K562 (cell line): ENCODE results near the gene PTPN1. TPM values are rescaled to one million over a fixed set of nuclear protein-coding genes. Genes with fewer than 3 reads are reported as not detected.

Source experiments
- BRD4 ChIP-seq: fragments of 200-600 bp; sonication (generic); IDR thresholded peaks from 2 replicates; pipeline ENCODE4 v1.6.1; 2017; ENCODE audit warnings: inconsistent platforms
- CCAR2 ChIP-seq: fragments of 200-400 bp; formaldehyde crosslinking; IDR thresholded peaks from 2 replicates; pipeline ENCODE4 v1.6.1; 2017; ENCODE audit warnings: mild to moderate bottlenecking, low read depth, low read length
- KHSRP ChIP-seq: fragments of 450-650 bp; IDR thresholded peaks from 2 replicates; pipeline ENCODE4 v1.6.1; 2017
- PTRF ChIP-seq: fragments of 450-650 bp; IDR thresholded peaks from 2 replicates; pipeline ENCODE4 v1.6.1; 2016; ENCODE audit warnings: mild to moderate bottlenecking, missing genetic modification characterization, missing compliant biosample characterization
- ZNF778 ChIP-seq: fragments of 450-650 bp; formaldehyde crosslinking; IDR thresholded peaks from 2 replicates; pipeline ENCODE4 v1.4.0; 2020; ENCODE audit warnings: mild to moderate bottlenecking, moderate library complexity
- polyA plus RNA-seq, 8 experiments: library from polyadenylated mRNA; depleted of rRNA in 4 of 8; stranded (reverse) in 5 of 8; unstranded in 3 of 8; fragments of >200 nt; fragmentation: Nextera tagmentation in 2 of 8; fragmentation: Illumina TruSeq in 1 of 8; extraction: Ambion mirVana in 2 of 8; extraction: Trizol in 1 of 8; gene quantifications; 2 replicates each; pipeline versions ENCODE4 v1.2.1 to v1.2.3, GENCODE V29; 2011 to 2014; ENCODE audit warnings: inconsistent platforms in 1 of 8, missing spikeins in 1 of 8
- total RNA-seq, 7 experiments: library from RNA; depleted of rRNA in 6 of 7; stranded (reverse); fragments of >200 nt in 6 of 7; fragmentation: Illumina TruSeq in 2 of 7; extraction: Trizol in 2 of 7; gene quantifications; 2 replicates each; pipeline versions ENCODE4 v1.2.1 to v1.2.3, GENCODE V29; 2011 to 2021; ENCODE audit warnings: low replicate concordance in 1 of 7
- TF ChIP-seq, protein P1 (sequence below): fragments of 450-650 bp; IDR thresholded peaks from 2 replicates; pipeline ENCODE4 v1.6.1; 2016; ENCODE audit warnings: mild to moderate bottlenecking, moderate library complexity
- TF ChIP-seq, protein P2 (sequence below): sonication (generic); formaldehyde crosslinking; IDR thresholded peaks from 2 replicates; pipeline ENCODE4 v1.8.1; 2023; ENCODE audit warnings: mild to moderate bottlenecking, missing genetic modification reagents
- TF ChIP-seq, protein P3 (sequence below): fragments of 250-450 bp; sonication (Bioruptor Pico); IDR thresholded peaks from 2 replicates; pipeline ENCODE4 v1.8.0; 2021; ENCODE audit warnings: moderate library complexity, mild to moderate bottlenecking, inconsistent platforms
- TF ChIP-seq, protein P4 (sequence below): IDR thresholded peaks from 2 replicates; pipeline ENCODE4 v1.6.1; 2011; ENCODE audit warnings: borderline replicate concordance, low read depth, mild to moderate bottlenecking, moderate library complexity, low read length; ENCODE audit not compliant: insufficient read depth, poor library complexity, severe bottlenecking

Gene PTPN1
- total and polyA plus RNA-seq, 9 of the 15 experiments (the other 6 are each of a cell fraction or from before 2014, with no cell fraction given), result 11.0 to 85.3 (median 54.0) TPM

DNA sequence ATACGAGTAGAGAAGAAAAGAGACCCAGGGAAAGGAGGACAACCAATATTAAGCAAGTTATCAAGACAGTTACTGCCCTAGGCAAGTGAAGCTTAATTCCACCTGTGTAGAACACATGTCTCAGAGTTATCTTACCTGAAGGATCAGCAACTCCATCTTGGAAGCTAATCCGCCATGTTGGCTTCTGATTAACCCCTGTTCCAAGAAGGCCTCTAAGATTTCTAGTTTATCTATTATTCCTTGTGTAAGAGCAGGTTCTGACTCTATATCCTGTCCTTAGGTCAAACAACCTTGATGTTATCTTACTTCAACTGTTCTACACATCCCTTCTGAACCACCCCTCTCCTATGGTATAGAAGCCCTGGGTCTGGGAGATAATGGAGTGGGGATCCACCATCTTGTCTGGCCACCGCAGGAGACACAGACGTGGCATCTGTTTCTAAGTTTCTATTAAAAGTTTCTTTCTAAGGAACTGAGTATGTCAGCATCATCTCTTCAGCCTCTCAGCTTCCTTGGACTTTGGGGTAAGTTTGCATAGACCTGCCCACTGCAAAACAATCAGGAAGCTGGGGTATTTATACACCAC lies 27.7 kb upstream of the PTPN1 start (continued):
- TF ChIP-seq, protein P1, sequence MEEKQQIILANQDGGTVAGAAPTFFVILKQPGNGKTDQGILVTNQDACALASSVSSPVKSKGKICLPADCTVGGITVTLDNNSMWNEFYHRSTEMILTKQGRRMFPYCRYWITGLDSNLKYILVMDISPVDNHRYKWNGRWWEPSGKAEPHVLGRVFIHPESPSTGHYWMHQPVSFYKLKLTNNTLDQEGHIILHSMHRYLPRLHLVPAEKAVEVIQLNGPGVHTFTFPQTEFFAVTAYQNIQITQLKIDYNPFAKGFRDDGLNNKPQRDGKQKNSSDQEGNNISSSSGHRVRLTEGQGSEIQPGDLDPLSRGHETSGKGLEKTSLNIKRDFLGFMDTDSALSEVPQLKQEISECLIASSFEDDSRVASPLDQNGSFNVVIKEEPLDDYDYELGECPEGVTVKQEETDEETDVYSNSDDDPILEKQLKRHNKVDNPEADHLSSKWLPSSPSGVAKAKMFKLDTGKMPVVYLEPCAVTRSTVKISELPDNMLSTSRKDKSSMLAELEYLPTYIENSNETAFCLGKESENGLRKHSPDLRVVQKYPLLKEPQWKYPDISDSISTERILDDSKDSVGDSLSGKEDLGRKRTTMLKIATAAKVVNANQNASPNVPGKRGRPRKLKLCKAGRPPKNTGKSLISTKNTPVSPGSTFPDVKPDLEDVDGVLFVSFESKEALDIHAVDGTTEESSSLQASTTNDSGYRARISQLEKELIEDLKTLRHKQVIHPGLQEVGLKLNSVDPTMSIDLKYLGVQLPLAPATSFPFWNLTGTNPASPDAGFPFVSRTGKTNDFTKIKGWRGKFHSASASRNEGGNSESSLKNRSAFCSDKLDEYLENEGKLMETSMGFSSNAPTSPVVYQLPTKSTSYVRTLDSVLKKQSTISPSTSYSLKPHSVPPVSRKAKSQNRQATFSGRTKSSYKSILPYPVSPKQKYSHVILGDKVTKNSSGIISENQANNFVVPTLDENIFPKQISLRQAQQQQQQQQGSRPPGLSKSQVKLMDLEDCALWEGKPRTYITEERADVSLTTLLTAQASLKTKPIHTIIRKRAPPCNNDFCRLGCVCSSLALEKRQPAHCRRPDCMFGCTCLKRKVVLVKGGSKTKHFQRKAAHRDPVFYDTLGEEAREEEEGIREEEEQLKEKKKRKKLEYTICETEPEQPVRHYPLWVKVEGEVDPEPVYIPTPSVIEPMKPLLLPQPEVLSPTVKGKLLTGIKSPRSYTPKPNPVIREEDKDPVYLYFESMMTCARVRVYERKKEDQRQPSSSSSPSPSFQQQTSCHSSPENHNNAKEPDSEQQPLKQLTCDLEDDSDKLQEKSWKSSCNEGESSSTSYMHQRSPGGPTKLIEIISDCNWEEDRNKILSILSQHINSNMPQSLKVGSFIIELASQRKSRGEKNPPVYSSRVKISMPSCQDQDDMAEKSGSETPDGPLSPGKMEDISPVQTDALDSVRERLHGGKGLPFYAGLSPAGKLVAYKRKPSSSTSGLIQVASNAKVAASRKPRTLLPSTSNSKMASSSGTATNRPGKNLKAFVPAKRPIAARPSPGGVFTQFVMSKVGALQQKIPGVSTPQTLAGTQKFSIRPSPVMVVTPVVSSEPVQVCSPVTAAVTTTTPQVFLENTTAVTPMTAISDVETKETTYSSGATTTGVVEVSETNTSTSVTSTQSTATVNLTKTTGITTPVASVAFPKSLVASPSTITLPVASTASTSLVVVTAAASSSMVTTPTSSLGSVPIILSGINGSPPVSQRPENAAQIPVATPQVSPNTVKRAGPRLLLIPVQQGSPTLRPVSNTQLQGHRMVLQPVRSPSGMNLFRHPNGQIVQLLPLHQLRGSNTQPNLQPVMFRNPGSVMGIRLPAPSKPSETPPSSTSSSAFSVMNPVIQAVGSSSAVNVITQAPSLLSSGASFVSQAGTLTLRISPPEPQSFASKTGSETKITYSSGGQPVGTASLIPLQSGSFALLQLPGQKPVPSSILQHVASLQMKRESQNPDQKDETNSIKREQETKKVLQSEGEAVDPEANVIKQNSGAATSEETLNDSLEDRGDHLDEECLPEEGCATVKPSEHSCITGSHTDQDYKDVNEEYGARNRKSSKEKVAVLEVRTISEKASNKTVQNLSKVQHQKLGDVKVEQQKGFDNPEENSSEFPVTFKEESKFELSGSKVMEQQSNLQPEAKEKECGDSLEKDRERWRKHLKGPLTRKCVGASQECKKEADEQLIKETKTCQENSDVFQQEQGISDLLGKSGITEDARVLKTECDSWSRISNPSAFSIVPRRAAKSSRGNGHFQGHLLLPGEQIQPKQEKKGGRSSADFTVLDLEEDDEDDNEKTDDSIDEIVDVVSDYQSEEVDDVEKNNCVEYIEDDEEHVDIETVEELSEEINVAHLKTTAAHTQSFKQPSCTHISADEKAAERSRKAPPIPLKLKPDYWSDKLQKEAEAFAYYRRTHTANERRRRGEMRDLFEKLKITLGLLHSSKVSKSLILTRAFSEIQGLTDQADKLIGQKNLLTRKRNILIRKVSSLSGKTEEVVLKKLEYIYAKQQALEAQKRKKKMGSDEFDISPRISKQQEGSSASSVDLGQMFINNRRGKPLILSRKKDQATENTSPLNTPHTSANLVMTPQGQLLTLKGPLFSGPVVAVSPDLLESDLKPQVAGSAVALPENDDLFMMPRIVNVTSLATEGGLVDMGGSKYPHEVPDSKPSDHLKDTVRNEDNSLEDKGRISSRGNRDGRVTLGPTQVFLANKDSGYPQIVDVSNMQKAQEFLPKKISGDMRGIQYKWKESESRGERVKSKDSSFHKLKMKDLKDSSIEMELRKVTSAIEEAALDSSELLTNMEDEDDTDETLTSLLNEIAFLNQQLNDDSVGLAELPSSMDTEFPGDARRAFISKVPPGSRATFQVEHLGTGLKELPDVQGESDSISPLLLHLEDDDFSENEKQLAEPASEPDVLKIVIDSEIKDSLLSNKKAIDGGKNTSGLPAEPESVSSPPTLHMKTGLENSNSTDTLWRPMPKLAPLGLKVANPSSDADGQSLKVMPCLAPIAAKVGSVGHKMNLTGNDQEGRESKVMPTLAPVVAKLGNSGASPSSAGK, result peak; percentile 55
- TF ChIP-seq KHSRP (no peak), BRD4 (no peak; the same call in 1 of the 2 replicates), CCAR2 (no peak), ZNF778 (no peak), PTRF (tag) (peak; percentile 83; the same call in 1 of the 2 replicates)
- TF ChIP-seq, protein P2, sequence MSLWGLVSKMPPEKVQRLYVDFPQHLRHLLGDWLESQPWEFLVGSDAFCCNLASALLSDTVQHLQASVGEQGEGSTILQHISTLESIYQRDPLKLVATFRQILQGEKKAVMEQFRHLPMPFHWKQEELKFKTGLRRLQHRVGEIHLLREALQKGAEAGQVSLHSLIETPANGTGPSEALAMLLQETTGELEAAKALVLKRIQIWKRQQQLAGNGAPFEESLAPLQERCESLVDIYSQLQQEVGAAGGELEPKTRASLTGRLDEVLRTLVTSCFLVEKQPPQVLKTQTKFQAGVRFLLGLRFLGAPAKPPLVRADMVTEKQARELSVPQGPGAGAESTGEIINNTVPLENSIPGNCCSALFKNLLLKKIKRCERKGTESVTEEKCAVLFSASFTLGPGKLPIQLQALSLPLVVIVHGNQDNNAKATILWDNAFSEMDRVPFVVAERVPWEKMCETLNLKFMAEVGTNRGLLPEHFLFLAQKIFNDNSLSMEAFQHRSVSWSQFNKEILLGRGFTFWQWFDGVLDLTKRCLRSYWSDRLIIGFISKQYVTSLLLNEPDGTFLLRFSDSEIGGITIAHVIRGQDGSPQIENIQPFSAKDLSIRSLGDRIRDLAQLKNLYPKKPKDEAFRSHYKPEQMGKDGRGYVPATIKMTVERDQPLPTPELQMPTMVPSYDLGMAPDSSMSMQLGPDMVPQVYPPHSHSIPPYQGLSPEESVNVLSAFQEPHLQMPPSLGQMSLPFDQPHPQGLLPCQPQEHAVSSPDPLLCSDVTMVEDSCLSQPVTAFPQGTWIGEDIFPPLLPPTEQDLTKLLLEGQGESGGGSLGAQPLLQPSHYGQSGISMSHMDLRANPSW (CRISPR knock-in tag), result no peak
- TF ChIP-seq, protein P3, sequence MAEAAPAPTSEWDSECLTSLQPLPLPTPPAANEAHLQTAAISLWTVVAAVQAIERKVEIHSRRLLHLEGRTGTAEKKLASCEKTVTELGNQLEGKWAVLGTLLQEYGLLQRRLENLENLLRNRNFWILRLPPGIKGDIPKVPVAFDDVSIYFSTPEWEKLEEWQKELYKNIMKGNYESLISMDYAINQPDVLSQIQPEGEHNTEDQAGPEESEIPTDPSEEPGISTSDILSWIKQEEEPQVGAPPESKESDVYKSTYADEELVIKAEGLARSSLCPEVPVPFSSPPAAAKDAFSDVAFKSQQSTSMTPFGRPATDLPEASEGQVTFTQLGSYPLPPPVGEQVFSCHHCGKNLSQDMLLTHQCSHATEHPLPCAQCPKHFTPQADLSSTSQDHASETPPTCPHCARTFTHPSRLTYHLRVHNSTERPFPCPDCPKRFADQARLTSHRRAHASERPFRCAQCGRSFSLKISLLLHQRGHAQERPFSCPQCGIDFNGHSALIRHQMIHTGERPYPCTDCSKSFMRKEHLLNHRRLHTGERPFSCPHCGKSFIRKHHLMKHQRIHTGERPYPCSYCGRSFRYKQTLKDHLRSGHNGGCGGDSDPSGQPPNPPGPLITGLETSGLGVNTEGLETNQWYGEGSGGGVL (CRISPR knock-in tag), result no peak
- TF ChIP-seq, protein P4, sequence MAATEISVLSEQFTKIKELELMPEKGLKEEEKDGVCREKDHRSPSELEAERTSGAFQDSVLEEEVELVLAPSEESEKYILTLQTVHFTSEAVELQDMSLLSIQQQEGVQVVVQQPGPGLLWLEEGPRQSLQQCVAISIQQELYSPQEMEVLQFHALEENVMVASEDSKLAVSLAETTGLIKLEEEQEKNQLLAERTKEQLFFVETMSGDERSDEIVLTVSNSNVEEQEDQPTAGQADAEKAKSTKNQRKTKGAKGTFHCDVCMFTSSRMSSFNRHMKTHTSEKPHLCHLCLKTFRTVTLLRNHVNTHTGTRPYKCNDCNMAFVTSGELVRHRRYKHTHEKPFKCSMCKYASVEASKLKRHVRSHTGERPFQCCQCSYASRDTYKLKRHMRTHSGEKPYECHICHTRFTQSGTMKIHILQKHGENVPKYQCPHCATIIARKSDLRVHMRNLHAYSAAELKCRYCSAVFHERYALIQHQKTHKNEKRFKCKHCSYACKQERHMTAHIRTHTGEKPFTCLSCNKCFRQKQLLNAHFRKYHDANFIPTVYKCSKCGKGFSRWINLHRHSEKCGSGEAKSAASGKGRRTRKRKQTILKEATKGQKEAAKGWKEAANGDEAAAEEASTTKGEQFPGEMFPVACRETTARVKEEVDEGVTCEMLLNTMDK, result no peak
